Activated CD4-positive, alpha-beta T cell treated with anti-CD3 and anti-CD28 coated beads, Interleukin-2, Interleukin-6, amounts not matched to agents 100 ng/mL and 50 ng/mL, durations not matched to agents 16 hours and 8 hours (primary cell): ENCODE measurements around the gene SLC13A5.
"Not testable (repeated sequence)": the region's sequence is repeated elsewhere in the genome, so short reads cannot be mapped to it uniquely, and the experiment has no call there.

Experiments used
- DNase-seq: peaks from one replicate; pipeline ENCODE4 v3.0.0-alpha.2; 2020

Gene SLC13A5

DNA sequence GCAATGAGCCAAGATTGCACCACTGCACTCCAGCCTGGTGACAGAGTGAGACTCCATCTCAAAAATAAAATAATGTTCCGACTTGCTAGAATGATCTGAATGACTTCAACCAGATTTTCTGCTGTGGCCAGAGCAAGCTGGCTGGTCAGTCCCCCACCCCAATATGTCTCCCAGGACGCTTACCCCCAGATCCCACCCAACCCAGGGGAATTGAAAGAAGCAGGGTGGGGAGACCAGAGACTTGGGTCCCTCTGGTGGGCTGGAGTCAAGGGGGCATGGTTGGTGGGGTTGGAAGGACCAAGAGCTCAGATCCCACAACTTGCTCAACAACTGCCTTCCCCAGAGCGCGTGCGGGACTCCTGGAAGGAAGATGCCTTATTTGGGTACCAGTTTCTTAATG lies 54.8 kb downstream of the SLC13A5 start:
- DNase-seq, result not testable (repeated sequence)

DNA sequence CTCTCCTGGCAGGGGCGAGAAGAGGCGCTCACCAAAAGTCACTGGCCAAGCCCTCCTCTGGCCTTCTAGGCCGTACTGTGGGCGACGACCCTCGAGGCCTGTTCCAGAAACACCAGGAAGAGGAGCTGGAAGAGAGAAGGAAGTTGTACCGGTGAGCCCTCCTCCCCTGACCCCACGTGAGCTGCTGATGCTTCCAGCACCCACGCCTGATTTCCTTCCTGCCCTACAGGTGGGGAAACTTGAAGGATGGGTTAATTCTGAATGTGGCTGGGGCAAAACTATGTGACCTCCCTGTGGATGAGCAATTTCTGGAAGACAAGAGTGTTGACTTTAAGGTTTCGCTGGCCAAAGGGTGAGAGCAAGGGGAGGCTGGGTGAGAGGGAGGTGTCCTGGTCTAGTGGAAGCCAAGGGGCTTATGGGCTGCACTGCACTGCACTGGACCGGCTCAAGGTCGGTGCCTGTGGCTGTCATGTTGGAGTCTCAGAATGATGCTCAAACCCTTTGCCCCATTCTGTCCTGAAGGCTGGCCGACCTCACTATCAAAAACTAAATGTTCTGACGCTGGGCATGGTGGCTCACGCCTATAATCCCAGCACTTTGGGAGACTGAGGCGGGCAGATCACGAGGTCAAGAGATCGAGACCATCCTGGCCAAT lies 55.4 kb downstream of the SLC13A5 start:
- DNase-seq, result no peak

- DNase-seq, result peak; percentile 63
These were observed 56.2 kb downstream of the SLC13A5 start for GRCh38 chr17:6656797-6657632.

GRCh38 chr17:6655732-6656361 lies 57.3 kb downstream of the SLC13A5 start:
- DNase-seq, result not testable (repeated sequence)

- no peak for DNase-seq
These were observed 58.1 kb downstream of the SLC13A5 start for GRCh38 chr17:6654841-6655731.

GRCh38 chr17:6651919-6652452 lies 61.2 kb downstream of the SLC13A5 start:
- peak; percentile 47 for DNase-seq

DNA sequence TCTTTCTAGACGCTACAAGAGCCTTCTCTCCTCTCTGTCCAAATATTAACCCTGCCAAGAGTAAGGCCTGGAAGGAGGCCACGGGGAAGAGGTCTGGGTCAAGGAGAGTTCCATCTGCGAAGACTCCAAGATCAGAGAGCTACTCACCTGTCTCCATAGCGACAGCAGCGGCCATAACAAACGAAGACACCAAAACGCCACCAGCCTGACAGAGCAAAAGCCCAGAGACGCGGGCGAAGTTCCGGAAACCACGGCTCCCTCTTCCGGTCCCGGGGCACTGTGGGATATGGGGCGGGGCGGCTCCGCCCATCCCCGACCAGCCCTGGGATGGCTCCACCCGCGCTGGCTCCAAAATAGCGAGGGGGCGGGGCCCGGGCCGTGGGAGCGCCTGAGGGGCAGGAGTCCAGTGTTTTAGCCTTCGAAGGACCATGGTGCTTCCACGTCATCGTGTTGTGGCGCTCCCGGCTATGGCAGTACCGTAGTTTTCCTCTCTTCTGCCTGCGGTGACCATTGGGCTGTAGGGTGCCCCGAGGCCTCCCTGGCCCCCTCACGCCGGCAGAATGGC lies 61.7 kb downstream of the SLC13A5 start, which contains the start of the genes C17orf100 and MED31:
Gene C17orf100 (plus strand): TSS at position 409 of the 565 bp plus-strand sequence. CDS start 152 bp downstream, at position 561.
Gene MED31 (minus strand): TSS at position 252 of the 565 bp plus-strand sequence. CDS start 77 bp downstream, at position 175.
- DNase-seq, result peak; percentile 98

GRCh38 chr17:6648181-6648580 lies 65.0 kb downstream of the SLC13A5 start:
- no peak for DNase-seq

DNA sequence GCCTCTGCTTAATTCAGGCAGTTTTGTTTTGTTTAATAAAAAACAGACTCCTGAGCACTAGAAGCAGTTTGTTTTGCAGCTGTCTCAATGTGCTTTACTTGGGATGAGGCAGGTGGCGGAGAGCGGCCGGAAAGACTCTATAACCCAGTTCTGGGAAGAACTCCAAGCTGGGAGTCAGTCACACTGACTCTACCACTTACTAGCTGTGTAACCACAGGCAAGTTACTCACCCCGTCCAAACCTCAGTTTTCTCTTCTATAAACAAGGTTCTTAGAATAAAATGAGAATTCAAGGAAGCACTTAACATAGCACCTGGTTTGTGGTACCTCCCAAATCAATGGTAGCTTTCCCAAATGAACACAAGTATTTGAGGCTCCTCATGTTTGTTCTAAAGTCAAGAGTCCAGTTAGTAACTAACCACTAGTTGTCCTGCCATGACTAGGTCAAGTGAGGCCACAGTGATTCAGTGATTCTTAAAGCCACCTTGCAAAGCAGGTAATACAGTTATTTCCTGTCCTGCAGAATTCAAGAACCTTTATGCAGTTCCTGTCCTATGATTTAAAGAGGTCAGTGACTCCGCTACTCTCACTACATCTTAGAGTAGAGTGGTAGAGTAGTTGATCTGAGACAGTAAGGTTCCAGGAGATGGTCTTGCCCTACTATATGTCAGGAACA lies 69.6 kb downstream of the SLC13A5 start:
- DNase-seq, result peak; percentile 67

DNA sequence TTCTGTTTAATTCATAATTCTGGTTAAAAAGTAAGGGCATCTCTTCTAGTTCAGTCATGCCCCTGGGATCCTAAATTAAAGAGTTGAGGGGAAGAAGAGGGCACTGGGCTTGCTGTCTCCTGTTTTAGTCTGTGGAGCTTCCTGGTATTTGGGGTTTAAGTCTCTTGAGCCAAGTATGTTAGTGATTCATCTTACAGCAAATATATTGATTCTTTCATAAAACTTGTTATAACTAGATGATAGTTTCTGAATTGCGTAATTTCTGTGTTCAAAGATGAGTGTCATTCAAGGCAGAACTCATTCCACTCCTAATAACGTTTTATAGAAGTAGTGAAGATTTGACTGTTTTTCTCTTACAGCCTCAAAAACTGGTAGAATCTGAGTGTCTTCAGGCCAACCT lies 70.6 kb downstream of the SLC13A5 start:
- peak; percentile 70 for DNase-seq

- no peak for DNase-seq
These were observed 71.8 kb downstream of the SLC13A5 start for GRCh38 chr17:6641247-6641863.

- DNase-seq, result peak; percentile 97
These were observed 72.5 kb downstream of the SLC13A5 start, which contains the start of the genes KIAA0753 and TXNDC17 for GRCh38 chr17:6640536-6641246. TSS of gene KIAA0753 (minus strand) at chr17:6640711. CDS start at chr17:6635103, 5,608 bp downstream. TSS of gene TXNDC17 (plus strand) at chr17:6641060. CDS start at chr17:6641083, 23 bp downstream.

DNA sequence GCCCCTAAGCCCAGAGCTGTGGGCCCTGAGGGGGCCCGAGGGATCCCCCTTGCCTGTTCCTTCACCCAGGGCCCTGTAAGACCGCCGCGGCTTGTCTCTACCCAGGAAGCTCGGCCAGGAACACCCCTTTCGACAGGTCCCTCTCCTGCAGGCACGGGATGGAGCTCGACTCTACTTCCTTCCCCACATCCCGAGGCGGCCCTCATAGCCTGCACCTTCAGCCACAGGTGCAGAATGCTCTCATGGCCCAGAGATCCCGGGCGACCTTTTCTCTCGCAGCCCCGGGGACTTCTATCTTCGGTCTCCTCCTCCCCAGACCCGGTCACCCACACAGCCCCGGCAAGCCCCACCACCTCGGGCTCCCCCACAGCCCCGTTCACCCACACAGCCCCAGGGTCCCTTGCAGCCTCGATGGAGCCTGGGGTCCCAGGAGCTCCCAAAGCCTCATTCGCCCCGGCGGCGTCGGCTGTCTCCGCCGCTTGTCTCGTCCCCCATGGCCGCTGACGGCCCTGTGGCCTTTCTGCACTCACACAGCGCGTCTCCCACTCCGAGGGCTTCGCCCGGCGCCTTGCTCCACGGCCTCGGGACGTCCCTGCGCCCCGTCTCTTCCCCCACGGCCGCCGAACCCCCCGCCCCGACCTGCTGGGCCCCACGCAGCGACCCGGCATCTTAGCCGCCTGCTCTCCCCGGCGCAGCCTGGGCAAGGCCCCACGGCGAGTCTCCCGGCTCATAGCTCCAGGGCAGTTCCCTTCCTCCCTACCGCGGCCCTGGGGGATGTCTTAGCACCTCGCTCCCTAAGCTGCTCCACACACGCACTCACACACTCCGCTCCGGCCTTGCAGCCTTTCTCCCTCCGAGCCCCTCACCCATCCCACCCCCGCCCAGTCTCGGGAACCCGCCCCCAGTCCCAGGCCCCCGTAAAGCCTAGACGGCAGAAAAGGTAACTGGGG lies 73.3 kb downstream of the SLC13A5 start:
- DNase-seq, result peak; percentile 43

DNA sequence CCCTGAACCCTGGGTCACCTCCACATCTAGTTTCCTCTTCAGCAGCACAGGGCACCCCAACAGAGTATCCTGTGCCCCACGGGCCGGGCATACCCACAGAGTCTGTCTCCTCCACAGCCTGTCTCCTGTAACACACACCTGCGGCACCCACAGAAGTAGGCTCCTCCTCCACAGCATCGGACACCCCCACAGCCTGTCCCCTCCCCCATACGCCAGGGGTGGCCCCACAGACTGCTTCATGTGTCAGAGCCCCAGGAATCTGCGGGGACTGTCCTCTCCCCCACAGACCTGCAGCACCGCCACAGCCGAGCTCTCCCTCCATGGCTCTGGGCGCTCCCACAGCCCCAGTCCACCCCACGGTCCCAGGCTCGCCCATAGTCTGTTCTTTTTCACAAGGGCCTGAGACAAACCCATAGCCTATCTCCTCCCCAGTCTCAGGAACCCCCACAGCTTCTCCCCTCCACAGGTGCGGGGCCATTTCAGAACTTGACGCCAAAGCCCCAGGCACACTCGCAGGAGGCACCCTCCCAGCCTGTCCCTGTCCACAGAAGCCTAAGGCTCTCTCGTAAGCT lies 74.1 kb downstream of the SLC13A5 start:
- peak; percentile 32 for DNase-seq

- DNase-seq, result no peak
These were observed 74.9 kb downstream of the SLC13A5 start for GRCh38 chr17:6638046-6638908.

DNA sequence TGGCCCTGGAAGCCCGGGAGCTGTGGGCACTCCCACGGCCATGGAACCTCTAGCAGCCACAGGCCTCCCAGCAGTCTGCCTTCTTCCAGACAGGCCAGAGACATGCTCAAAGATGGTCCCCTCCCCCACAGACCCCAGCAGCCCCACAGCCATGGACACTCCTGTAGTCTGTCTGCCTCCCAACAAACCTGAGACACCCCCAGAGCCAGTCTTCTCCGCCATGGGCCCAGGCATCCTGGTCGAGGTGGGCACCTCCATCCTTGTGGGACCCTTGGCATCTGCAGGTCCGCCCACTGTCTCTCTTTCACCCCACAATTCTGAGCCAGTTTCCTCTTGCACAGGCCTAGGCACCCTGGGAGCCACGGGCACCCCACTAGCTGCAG lies 75.7 kb downstream of the SLC13A5 start:
- no peak for DNase-seq
